Renal pelvis (tissue), 4 donors: ENCODE data around the gene ERCC1. TPM values are rescaled to one million over a fixed set of nuclear protein-coding genes. Genes with fewer than 3 reads are reported as not detected.
"Not testable (repeated sequence)": the region's sequence is repeated elsewhere in the genome, so short reads cannot be mapped to it uniquely, and the experiment has no call there.

Source experiments
- DNase-seq: peaks from one replicate; pipeline ENCODE4 v3.0.0-alpha.2; 2013
- polyA plus RNA-seq, 3 donors: library from polyadenylated mRNA; unstranded; fragments of 120-200 nt; gene quantifications; one replicate each; pipeline ENCODE4 v1.2.1, GENCODE V29; 2013; ENCODE audit not compliant: insufficient read length in 3 of 3

ERCC1 gene
- polyA plus RNA-seq, 3 donors: 83.0 to 97.5 (median 89.9) TPM

DNA sequence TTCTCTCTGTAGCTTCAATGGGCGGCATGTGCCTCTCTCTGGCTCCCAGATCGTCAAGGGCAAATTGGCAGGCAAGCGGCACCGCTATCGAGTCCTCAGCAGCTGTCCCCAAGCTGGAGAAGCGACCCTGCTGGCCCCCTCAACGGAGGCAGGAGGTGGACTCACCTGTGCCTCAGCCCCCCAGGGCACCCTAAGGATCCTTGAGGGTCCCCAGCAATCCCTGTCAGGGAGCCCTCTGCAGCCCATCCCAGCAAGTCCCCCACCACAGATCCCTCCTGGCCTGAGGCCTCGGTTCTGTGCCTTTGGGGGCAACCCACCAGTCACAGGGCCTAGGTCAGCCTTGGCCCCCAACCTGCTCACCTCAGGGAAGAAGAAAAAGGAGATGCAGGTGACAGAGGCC lies 15.6 kb downstream of the ERCC1 start:
- DNase-seq: no peak

DNA sequence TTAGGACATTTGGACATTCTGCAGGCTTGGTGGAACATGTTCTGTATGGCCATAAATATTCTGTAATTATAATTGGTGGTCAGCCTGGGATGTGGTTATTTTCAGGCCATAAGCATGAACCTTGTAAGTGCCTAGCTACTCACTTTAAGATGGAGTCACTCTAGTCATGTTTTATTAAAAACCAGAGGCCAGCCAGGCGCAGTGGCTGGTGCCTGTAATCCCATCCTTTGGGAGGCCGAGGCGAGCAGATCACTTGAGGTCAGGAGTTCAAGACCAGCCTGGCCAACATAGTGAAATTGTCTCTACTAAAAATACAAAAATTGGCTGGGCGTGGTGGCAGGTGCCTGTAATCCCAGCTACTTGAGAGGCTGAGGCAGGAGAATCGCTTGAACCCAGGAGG lies 16.1 kb downstream of the ERCC1 start:
- not testable (repeated sequence) for DNase-seq

DNA sequence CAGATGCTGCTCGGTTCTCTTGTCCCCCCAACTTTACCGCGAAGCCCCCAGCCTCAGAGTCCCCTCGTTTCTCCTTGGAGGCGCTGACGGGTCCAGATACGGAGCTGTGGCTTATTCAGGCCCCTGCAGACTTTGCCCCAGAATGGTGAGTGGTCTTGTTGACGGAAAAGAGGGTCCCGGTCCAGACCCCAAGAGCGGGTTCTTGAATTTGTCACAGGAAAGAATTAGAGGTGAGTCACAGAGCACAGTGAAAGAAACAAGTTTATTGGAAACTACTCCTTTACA lies 16.7 kb downstream of the ERCC1 start:
- no peak for DNase-seq

DNA sequence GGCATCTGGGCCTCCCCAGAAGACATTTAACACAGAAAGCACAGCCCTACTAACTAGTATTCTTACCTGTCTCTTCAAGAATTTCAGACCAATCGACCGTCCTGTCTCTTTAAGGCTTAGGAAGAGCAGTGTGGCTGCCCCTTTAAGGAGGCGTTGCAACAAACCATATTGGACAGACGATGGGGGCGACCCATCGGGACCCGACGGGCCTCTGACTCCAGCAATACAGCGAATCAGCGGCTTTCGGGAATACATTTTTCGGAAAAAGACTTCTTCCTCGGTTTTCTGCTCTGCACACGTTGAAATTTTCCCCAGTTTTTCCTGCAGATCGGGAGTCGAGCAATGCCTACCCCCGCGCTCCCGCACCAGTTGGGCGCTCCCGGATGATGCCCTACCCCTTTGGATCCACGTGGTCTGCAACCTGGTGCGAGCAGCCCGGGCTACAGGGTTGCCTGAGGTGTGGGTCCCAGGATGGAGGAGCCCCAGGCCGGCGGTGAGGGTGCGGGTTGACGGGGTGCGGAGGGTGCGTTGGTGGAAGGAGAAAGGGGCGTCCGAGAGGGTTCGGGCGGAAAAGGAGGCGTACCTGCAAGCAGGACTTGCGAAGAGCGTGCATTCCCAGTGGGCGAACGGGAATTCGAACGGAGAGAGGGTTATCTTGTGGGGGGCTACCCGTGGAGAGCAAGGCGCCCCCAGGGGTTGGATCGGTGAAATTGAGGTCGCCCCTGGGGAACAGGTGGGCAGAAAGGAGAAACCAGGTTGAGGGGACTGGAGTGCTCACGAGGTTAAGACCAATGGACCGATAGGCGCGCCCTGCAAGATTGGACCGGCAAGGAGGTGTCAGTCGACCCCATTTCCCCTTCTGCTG lies 17.3 kb downstream of the ERCC1 start, which contains the start of gene POLR1G:
Gene POLR1G, plus strand, starts transcription at position 419 of the 865 bp plus-strand sequence. Its CDS starts 53 bp downstream, at position 472.
- DNase-seq: peak; percentile 83

DNA sequence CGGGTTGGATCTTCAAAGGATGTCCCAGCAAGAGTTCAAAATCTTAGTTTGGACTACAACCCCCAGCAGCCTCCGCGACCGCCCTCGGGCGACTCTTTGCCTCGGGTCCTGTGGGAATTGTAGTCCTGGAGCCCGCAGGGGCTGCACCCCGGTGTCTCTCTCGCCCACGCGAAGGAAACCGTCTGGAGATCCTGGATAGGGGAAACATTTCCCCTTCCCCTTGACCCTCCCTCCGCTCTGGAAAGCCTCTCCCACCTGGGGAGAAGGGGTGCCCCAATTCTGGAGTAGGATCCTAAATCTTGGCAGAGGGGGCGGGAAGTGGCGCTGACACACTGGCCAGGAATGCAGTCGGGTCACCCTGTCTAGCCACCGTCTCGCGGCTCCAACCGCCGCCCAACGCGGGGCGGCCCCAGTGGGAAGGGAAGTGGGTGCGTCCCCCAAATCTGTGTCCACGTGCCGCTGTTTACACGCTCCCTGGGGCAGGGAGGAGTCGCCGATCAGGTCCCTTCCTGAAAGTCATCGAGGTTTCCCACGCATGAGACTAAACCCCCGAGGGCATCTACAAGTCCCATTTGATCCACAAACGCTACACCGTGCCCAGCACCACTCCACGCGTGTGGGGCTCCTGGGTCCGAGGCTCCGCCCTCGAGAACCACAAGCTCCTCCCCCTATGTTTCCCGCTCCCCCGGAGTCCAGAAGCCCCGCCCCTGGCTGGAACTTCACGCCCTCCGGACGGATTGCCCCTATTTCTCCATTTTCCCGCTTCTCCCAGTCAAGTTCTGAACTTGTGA lies 18.1 kb downstream of the ERCC1 start:
- peak; percentile 81 for DNase-seq

DNA sequence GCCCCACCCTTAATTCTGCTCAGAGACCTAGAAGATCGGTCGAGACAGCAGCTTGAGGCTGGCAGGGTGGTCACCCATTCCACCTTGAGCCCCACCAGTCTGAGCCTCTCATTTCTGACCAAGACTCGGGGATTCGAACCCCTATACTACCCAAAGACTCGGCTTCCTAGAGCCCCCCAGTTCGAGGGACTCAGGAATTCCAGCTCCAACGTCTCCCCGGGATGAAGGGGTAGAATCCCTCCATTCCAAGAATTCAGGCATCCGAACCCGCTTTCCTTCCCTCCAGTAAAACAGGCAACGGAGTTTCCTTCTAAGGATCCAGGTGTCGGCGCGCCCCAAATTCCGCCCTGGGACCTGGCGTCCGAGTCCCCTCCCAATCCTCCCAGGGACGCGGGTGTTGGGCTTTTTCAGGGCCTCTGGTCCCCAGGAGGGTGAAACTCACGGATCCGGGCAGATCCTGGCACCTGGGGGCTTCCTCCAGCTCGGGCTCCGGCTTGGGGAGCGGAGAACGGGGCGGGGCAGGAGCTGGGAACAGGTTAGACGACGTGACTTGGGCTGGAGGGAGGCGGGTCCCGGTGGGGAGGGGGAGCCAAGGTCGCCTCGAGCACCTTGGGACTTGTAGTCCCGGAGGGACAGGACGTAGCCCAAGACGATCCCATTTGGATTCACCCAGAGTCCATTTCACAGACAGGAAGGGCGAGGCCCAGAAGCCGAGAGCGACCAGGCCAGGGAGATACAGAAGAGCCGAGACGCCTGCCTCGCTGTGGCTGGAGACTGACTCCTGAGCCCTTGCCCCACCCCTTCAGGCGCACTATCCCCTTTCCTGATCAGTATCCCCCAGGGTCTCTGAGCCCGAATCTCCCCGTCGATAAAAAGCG lies 18.9 kb downstream of the ERCC1 start, which contains the start of gene PPP1R13L:
Gene PPP1R13L, minus strand, starts transcription at position 513 of the 878 bp plus-strand sequence. CDS start 6,751 bp downstream, outside the sequence.
- no peak for DNase-seq

DNA sequence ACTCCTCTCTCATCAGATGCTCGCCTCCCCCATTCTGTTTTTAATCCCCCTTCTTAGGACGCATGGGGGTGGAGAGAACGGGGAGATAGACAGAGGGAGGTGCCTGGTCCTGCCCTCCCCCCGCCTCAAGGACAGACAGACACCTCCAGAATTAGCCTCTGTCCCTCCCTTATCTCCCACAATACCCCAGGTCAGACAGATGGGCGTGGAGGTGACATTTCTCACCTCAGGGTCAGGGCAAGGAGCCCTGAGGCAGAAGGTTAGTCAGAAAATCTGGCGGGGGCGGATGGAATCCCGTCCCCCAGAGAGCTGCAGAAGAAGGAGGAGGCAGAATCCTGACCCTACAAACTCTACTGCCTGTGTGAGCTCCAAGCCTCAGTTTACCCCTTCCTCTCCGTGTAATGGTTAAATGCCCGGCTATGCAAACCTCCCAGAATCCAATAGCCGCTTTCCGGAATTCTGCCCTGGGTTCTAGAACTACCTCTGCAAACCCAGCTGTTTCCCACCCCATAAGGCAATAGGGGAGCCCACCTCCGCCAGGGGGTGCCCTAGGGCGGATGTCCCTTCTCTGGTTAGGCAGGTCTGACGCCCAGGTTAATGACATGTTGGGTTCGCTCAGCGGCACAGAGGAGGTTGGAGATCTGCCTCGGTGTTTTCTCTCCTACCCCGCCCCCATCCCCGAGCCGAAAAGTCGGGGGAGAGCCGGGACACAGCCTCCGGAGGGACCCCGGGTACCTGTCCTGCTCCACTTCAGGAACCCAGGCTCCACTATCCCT lies 19.7 kb downstream of the ERCC1 start:
- no peak for DNase-seq

DNA sequence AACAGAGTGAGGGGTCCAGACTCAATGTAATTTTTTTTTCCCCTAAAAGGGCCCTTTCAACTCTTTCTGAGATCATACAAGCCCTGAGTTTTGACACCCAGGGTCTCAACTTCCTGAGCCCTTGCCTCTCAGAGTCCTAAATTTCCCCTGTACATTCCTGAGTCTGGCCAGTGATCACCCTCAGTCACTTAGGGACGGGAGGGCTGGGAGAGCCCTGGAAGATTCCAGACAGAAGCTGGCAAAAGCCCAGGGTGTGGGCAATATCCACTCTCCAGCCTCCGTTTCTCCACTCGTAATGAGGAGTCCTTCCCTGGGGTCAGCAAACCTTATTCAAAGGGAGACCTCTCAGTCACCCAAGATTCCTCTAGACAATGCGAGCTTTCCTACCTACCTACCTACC lies 20.4 kb downstream of the ERCC1 start:
- no peak for DNase-seq

DNA sequence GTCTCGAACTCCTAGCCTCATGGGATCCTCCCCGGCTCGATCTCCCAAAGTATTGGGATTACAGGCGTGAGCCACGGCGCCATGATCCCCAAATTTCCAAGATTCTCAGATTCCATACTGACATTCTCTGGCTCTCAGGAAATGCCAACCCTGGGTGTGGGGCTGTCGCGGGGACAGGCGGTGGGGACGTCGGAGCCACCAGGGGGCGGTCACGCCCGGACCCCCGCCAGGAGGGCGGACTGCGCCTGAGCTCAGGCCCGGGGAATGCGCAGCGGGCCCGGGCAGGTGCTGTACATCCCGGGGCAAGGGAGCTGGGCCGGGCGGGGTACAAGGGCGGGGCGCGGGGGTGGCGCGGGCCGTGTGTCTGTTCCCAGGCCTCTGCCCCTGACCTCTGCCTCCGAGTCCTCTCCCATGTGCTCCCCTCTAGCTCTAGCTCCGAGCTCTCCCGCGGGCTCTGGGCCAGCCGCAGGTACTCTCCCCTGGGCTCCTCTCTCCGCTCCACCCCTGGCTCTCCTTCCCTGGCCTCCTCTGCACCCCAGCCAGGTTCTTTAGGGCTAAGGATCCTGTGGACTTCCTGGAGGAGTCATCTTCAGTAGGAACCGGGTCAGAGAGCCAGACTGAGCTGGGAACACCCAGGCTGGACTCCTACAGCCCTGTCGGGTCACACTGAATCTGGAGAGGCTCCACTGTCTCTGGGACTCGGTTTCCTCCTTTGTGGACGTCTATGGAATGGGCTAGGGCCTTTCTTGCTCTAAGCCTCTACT lies 21.2 kb downstream of the ERCC1 start:
- peak; percentile 37 for DNase-seq

DNA sequence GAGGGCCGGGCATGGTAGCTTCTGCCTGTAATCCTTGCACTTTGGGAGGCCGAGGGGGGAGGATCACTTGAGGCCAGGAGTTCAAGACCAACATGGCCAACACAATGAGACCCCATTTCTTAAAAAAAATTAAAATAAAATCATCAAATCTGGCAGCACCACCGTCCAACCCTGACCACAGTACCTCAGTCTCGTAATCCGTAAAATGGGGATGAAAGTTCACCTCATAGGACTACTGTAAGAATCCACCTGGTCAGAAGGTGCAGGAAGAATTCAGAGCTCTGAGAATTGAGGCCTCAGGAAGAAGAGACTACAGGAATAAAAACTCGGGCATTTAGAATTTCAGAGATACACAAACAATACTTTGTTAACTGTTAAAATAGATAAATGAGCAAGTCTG lies 21.9 kb downstream of the ERCC1 start:
- no peak for DNase-seq

DNA sequence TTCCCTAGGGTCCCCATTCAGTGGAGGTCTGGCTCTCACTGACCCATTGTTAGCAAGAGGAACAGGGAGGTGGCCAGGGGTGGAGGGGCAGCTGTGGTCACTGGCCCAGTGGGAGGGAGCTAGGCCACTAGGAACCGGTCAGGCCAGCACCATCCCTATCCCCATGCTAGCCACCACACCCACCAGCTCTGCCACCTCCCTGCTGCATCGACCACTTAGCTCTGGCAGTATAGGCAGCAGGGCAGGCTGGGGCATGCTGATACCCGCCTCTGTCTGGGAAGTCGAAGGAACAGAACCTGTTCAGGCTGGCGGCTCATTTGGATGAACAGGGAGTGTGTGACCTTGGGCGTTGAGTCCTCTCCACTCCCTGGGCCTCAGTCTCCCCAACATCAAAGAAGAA lies 23.5 kb downstream of the ERCC1 start:
- DNase-seq: no peak

DNA sequence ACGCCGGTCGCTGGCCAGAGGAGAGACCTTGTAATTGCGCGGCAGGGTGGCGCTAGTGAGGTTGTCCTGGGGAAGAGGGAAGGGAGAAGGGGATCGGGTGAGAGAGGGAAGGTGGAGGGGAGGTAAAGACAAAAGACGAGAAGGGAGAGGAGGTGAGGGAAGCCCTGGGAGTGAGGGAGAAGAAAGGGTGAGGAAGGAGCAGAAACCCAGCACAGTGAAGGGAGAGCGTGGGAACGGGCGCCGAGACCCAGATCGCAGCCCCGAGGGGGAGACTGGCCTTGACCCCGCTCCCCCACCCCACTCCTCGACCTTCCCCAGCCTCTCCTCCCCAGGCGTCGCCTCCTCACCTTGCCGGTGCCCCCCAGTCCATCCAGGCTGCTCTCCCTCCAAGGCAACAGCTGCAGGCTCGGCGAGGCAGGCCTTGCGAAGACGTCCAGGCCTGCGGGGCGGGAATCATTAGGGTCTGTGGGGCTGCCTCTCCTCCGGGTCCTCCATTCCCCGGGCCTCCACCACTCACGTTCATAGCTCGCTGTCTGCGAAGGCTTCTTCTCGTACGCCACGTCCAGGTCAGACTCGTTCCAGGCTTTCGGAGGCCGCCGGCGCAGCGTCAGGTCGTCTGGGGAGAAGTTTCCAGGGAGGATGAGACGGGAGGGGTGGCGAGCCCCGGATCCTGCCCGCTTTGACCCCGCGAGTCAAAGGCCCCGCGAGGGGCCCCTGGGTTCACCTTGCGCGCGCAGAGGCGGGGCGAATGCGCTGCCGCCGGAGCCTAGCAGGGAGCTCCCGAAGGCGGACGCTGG lies 27.7 kb downstream of the ERCC1 start:
- no peak for DNase-seq

DNA sequence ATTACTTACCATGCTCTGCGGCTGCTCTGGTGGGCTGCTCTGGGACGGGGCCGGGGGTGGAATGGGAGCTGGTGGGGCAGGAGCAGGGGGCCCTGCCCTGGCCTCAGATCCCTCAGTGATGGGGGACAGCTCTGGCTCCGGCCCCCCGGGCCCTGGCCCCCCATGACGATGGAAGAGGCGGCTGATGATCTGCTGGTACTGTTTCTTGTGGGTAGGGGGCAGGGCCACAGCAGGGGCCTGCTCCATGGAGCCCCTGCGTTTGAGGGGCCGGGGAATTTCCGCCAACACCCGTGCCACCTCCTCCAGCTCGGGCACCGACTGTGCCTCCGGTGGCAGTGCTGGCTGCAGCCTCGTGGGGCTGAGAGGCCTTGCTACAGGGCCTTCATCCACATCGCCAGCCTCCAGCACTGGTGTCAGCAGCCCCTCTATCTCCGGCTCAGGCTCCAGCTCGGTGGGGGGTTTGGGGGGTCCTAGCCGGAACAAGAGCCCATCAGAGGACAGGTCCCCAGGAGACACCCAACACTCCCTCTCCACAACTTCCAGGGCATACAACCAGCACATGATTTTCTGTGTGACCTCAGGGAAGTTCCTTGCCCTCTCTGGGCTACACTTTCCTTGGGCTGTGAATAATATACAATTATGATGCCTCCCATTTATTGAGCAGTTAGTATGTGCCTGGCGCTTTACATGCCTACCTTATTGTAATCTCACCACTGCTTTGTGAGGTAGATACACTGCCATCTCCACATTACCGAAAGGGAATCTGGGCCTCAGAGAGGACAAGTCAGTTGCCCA lies 31.6 kb downstream of the ERCC1 start:
- DNase-seq: no peak

DNA sequence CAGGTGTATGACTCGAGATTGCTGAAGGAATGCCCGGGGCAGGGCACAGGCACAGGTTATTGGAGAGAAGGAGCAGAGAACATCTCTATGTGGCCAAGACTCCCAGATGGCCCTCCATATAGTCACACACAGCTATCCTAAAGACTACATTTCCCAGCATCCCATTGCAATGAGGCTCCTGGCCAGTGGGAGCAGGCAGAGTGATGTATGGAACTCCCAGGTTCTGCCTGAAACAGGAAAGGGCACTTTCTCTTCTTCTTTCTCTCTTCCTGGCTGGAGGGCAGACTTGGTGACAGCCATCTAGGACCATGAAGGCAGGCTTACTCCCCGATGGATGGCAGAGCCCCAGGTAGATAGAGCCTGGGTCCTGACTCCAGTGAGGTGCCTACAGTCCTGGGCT lies 32.4 kb downstream of the ERCC1 start:
- DNase-seq: no peak

DNA sequence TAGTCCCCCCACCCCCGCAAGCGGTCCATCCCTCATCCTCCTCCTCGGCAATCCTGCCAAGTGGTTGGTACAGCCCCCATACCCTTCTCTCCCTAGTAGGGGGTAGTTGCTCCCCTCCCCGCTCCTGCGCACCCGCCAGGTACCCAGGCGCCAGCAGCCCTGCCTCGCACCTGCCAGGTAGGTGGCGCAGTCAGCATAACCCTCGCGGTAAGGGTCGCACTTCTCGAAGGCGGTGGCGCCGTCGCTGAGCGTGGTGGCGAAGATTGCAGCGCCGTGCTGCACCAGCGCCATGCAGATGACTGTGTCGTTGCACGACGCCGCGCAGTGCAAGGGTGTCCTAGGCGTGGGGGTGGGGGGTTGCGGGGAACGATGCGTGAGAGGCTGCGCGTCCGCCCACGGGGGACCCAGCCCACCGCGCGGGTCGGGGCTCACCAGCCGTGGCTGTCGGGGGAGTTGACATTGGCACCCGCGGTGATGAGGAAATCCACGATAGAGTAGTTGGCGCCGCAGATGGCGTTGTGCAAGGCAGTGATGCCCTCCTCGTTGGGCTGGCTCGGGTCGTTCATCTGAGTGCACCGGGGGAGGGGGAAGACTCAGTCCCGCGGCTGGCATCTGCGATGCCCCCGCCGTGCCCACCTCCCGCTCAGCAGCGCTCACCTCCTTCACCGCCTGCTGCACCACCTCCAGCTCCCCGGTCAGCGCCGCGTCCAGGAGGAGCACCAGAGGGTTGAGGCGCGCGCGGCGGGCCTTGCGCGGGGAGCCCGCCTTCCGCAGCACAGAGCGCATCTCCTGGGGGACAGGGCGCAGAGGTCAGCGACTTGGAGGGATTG lies 38.1 kb downstream of the ERCC1 start:
- DNase-seq: no peak

DNA sequence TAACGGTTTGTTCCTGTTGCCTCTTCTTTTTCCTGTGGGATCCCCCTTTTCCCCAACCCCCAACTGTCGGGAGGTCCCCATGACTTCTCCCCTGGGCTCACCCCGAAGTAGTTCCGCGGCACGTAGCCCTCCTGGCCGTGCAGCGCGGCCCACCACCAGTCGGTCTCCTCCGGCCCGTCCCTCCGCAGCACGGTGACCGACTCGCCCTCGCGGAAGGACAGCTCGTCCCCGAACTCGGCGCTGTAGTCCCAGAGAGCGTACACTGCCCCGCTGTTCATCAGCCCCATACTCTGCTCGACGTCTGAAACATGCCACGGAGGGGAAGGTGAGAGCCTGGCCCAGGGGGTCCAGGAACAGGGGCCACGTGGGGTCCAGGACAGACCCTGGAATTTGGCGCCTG lies 41.3 kb downstream of the ERCC1 start:
- DNase-seq: no peak

DNA sequence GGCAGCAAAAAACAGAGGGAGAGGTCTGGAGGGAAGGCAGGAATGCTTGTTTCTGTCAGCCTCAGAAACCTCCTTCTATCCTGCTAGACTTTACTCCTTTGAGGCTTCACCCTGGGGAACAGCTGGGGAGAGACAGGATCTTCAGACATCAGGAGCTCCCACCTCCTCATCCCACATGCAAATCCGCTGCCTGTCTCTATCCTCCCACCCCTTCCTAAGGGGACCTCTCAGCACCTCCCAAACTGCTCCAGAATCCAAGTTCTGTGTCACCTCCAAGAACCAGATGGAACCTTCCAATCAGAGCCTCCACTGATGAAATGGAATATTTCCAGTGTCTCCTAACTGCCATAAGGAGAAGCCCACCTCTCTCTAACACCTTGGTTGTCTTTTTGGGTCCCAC lies 43.6 kb downstream of the ERCC1 start:
- DNase-seq: no peak
